GM23338 (cell line): Measurements from ENCODE around the gene DIPK1A. TPM values are rescaled to one million over a fixed set of nuclear protein-coding genes. Genes with fewer than 3 reads are reported as not detected.

ENCODE experiments used
- ATAC-seq: fragments of 200-7000 bp; cut with Tn5 transposase; 3 replicates; pipeline ENCODE4 v1.9.1; 2020
- DNase-seq: peaks from one replicate; pipeline ENCODE4 v3.0.0-alpha.2; 2015; ENCODE audit warnings: low spot score
- H2AFZ ChIP-seq: fragments of 200-600 bp; sonication (generic); 2 replicates; pipeline ENCODE4 v1.8.0; 2016; ENCODE audit warnings: antibody characterized with exemption, mild to moderate bottlenecking, moderate library complexity
- H3F3A ChIP-seq: fragments of 200-600 bp; sonication (generic); replicated peaks from 2 replicates; pipeline ENCODE4 v1.8.0; 2017; ENCODE audit warnings: antibody characterized with exemption, mixed run types, low read depth
- H3K27ac ChIP-seq: fragments of 200-600 bp; sonication (generic); 2 replicates; pipeline ENCODE4 v1.6.1; 2016; ENCODE audit warnings: low read depth
- H3K27me3 ChIP-seq: fragments of 200-600 bp; sonication (generic); 2 replicates; pipeline ENCODE4 v1.8.0; 2016; ENCODE audit warnings: mild to moderate bottlenecking, mixed run types, moderate library complexity; ENCODE audit not compliant: insufficient read depth
- H3K36me3 ChIP-seq: fragments of 200-600 bp; sonication (generic); 2 replicates; pipeline ENCODE4 v1.8.0; 2016; ENCODE audit warnings: mild to moderate bottlenecking; ENCODE audit not compliant: insufficient read depth
- H3K4me1 ChIP-seq: fragments of 200-600 bp; sonication (generic); 2 replicates; pipeline ENCODE4 v1.8.0; 2016; ENCODE audit warnings: mild to moderate bottlenecking, moderate library complexity; ENCODE audit not compliant: insufficient read depth
- H3K4me2 ChIP-seq: fragments of 200-600 bp; sonication (generic); 2 replicates; pipeline ENCODE4 v1.7.1; 2017; ENCODE audit warnings: mixed run types
- H3K4me3 ChIP-seq: fragments of 200-600 bp; sonication (generic); 2 replicates; pipeline ENCODE4 v1.6.1; 2016; ENCODE audit warnings: mixed run types
- H3K79me2 ChIP-seq: fragments of 200-600 bp; sonication (generic); replicated peaks from 2 replicates; pipeline ENCODE4 v1.8.0; 2017; ENCODE audit warnings: mild to moderate bottlenecking; ENCODE audit not compliant: insufficient read depth
- H3K9me2 ChIP-seq: fragments of 200-600 bp; sonication (generic); 2 replicates; pipeline ENCODE4 v1.8.0; 2017; ENCODE audit not compliant: insufficient read depth
- H4K20me1 ChIP-seq: fragments of 200-600 bp; sonication (generic); replicated peaks from 2 replicates; pipeline ENCODE4 v1.8.0; 2017; ENCODE audit warnings: mild to moderate bottlenecking; ENCODE audit not compliant: insufficient read depth
- H3K27ac Mint-ChIP-seq: 2 replicates; pipeline ENCODE4 v1.8.0; 2020; ENCODE audit warnings: inconsistent platforms, mild to moderate bottlenecking, moderate library complexity, mixed read lengths
- H3K27me3 Mint-ChIP-seq: 3 replicates; pipeline ENCODE4 v1.8.0; 2022; ENCODE audit warnings: low read depth, mild to moderate bottlenecking, moderate library complexity, mixed read lengths, inconsistent platforms; ENCODE audit not compliant: insufficient read depth, poor library complexity
- H3K36me3 Mint-ChIP-seq: 3 replicates; pipeline ENCODE4 v1.8.0; 2021; ENCODE audit warnings: low read depth, mild to moderate bottlenecking, inconsistent platforms, moderate library complexity, mixed read lengths
- H3K4me1 Mint-ChIP-seq: 3 replicates; pipeline ENCODE4 v1.8.0; 2020; ENCODE audit warnings: mild to moderate bottlenecking, inconsistent platforms, mixed read lengths
- H3K4me3 Mint-ChIP-seq: 3 replicates; pipeline ENCODE4 v1.8.0; 2021; ENCODE audit warnings: moderate library complexity, mild to moderate bottlenecking, inconsistent platforms, mixed read lengths
- H3K9me3 Mint-ChIP-seq: 3 replicates; pipeline ENCODE4 v1.8.0; 2020; ENCODE audit warnings: moderate library complexity, mild to moderate bottlenecking, inconsistent platforms, mixed read lengths
- CREB1 ChIP-seq: fragments of 250-450 bp; sonication (Bioruptor Pico); IDR thresholded peaks from 2 replicates; pipeline ENCODE4 v1.5.0; 2020; ENCODE audit warnings: low read depth, mild to moderate bottlenecking, moderate library complexity
- EZH2 ChIP-seq: fragments of 200-600 bp; sonication (generic); IDR thresholded peaks from one replicate; pipeline ENCODE4 v1.8.0; 2017; ENCODE audit warnings: antibody characterized with exemption, mild to moderate bottlenecking, low read depth; ENCODE audit not compliant: unreplicated experiment
- EZH2phosphoT487 ChIP-seq: fragments of 200-600 bp; sonication (generic); IDR thresholded peaks from one replicate; pipeline ENCODE4 v1.8.1; 2018; ENCODE audit warnings: antibody characterized with exemption; ENCODE audit not compliant: unreplicated experiment
- JUNB ChIP-seq: IDR thresholded peaks from one replicate; pipeline ENCODE4 v1.6.1; 2016; ENCODE audit warnings: antibody characterized with exemption; ENCODE audit not compliant: unreplicated experiment
- NANOG ChIP-seq: IDR thresholded peaks from 2 replicates; pipeline ENCODE4 v1.6.1; 2016; ENCODE audit warnings: antibody characterized with exemption, borderline replicate concordance
- POLR2AphosphoS5 ChIP-seq: IDR thresholded peaks from 2 replicates; pipeline ENCODE4 v1.6.1; 2016; ENCODE audit warnings: antibody characterized with exemption, low read depth
- STAT1 ChIP-seq: IDR thresholded peaks from one replicate; pipeline ENCODE4 v1.6.1; 2016; ENCODE audit warnings: antibody characterized with exemption; ENCODE audit not compliant: unreplicated experiment
- ZNF114 ChIP-seq: fragments of 250-450 bp; sonication (Bioruptor Pico); IDR thresholded peaks from 2 replicates; pipeline ENCODE4 v1.5.0; 2020; ENCODE audit warnings: mild to moderate bottlenecking, moderate library complexity
- ZNF331 ChIP-seq: fragments of 250-450 bp; sonication (Bioruptor Pico); IDR thresholded peaks from 2 replicates; pipeline ENCODE4 v1.5.0; 2020; ENCODE audit warnings: low read depth, mild to moderate bottlenecking, moderate library complexity
- polyA plus RNA-seq: library from polyadenylated mRNA; unstranded; fragments of >200 nt; fragmentation: Nextera tagmentation; extraction: Ambion mirVana; gene quantifications from 2 replicates; pipeline ENCODE4 v1.2.1, GENCODE V29; 2016
- total RNA-seq: library from RNA; depleted of rRNA; stranded (reverse); fragments of >200 nt; shearing (Covaris generic); gene quantifications from 2 replicates; pipeline ENCODE4 v1.2.3, GENCODE V29; 2014
- TF ChIP-seq, protein P1 (sequence below): IDR thresholded peaks from 2 replicates; pipeline ENCODE4 v1.6.1; 2016; ENCODE audit warnings: antibody characterized with exemption
- TF ChIP-seq, protein P2 (sequence below): IDR thresholded peaks from one replicate; pipeline ENCODE4 v1.6.1; 2018; ENCODE audit warnings: antibody characterized with exemption; ENCODE audit not compliant: unreplicated experiment
- TF ChIP-seq, protein P3 (sequence below): fragments of 250-450 bp; sonication (Bioruptor Pico); IDR thresholded peaks from 2 replicates; pipeline ENCODE4 v1.5.0; 2020; ENCODE audit warnings: mild to moderate bottlenecking, moderate library complexity
- TF ChIP-seq, protein P4 (sequence below), 2 experiments: fragments of 200-600 bp in 1 of 2; sonication (generic) in 1 of 2; conservative IDR thresholded peaks; 2 replicates each; pipeline versions ENCODE4 v1.5.1 to v1.6.1; 2016 to 2017; ENCODE audit warnings: antibody characterized with exemption in 2 of 2, low read depth in 2 of 2, mild to moderate bottlenecking in 2 of 2, moderate library complexity in 1 of 2

The DIPK1A gene
- total and polyA plus RNA-seq, 2 experiments from 2014 or later = 4.8 to 6.1 TPM

DNA sequence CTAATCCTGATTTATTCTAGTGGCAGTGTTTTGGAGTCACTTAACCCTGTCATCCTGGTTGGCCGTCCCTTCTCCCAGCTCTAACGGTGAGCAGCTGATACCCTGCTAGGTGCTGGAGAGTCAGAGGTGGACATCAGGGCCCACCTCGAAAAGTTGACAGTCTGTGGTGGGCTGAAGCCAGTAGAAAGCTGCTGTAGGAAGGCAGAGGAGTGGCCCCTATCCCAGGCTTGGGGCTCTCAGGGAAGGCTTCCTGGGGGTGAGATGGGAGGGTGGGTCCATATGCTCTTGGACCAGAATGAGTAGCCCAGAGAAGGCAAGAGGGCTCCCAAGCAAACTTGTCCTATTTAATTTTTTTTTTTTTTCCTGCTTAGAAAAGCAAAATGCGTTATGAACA is 129.9 kb downstream of the DIPK1A start:
- H3K27me3 ChIP-seq = no peaks in the 10 kb centered on the region
- peaks cover 24% of the 10 kb centered on the region for H3K4me1 Mint-ChIP-seq
- H3K9me3 Mint-ChIP-seq = no peaks in the 10 kb centered on the region
- peak overlapping the region; percentile 88; the same call in 1 of the 2 replicates for H3K4me3 ChIP-seq
- peak; percentile 46 for ATAC-seq
- H2AFZ ChIP-seq = peak overlapping the region; percentile 85
- DNase-seq = peak; percentile 26
- H3K79me2 ChIP-seq = peaks cover 45% of the 10 kb centered on the region
- peaks cover 24% of the 10 kb centered on the region for H3K27me3 Mint-ChIP-seq
- H3K4me1 ChIP-seq = peaks cover 22% of the 10 kb centered on the region
- peaks cover 32% of the 10 kb centered on the region for H4K20me1 ChIP-seq
- H3K27ac ChIP-seq = no peak overlapping the region
- H3K36me3 ChIP-seq = peaks cover 39% of the 10 kb centered on the region
- H3K4me3 Mint-ChIP-seq = peak overlapping the region; percentile 98
- peak overlapping the region; percentile 56; the same call in 1 of the 2 replicates for H3K27ac Mint-ChIP-seq
- H3K9me2 ChIP-seq = no peaks in the 10 kb centered on the region
- TF ChIP-seq NANOG = no peak
- no peak for TF ChIP-seq JUNB
- no peak for TF ChIP-seq ZNF114 (CRISPR knock-in tag)
- no peak for TF ChIP-seq POLR2AphosphoS5
- TF ChIP-seq ZNF331 (CRISPR knock-in tag) = no peak
- no peak for TF ChIP-seq CREB1
- no peak for TF ChIP-seq EZH2
- TF ChIP-seq, protein P1, sequence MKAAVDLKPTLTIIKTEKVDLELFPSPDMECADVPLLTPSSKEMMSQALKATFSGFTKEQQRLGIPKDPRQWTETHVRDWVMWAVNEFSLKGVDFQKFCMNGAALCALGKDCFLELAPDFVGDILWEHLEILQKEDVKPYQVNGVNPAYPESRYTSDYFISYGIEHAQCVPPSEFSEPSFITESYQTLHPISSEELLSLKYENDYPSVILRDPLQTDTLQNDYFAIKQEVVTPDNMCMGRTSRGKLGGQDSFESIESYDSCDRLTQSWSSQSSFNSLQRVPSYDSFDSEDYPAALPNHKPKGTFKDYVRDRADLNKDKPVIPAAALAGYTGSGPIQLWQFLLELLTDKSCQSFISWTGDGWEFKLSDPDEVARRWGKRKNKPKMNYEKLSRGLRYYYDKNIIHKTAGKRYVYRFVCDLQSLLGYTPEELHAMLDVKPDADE = no peak
- TF ChIP-seq, protein P2, sequence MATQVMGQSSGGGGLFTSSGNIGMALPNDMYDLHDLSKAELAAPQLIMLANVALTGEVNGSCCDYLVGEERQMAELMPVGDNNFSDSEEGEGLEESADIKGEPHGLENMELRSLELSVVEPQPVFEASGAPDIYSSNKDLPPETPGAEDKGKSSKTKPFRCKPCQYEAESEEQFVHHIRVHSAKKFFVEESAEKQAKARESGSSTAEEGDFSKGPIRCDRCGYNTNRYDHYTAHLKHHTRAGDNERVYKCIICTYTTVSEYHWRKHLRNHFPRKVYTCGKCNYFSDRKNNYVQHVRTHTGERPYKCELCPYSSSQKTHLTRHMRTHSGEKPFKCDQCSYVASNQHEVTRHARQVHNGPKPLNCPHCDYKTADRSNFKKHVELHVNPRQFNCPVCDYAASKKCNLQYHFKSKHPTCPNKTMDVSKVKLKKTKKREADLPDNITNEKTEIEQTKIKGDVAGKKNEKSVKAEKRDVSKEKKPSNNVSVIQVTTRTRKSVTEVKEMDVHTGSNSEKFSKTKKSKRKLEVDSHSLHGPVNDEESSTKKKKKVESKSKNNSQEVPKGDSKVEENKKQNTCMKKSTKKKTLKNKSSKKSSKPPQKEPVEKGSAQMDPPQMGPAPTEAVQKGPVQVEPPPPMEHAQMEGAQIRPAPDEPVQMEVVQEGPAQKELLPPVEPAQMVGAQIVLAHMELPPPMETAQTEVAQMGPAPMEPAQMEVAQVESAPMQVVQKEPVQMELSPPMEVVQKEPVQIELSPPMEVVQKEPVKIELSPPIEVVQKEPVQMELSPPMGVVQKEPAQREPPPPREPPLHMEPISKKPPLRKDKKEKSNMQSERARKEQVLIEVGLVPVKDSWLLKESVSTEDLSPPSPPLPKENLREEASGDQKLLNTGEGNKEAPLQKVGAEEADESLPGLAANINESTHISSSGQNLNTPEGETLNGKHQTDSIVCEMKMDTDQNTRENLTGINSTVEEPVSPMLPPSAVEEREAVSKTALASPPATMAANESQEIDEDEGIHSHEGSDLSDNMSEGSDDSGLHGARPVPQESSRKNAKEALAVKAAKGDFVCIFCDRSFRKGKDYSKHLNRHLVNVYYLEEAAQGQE = no peak
- TF ChIP-seq STAT1 = no peak
- TF ChIP-seq EZH2phosphoT487 = no peak
- TF ChIP-seq, protein P3, sequence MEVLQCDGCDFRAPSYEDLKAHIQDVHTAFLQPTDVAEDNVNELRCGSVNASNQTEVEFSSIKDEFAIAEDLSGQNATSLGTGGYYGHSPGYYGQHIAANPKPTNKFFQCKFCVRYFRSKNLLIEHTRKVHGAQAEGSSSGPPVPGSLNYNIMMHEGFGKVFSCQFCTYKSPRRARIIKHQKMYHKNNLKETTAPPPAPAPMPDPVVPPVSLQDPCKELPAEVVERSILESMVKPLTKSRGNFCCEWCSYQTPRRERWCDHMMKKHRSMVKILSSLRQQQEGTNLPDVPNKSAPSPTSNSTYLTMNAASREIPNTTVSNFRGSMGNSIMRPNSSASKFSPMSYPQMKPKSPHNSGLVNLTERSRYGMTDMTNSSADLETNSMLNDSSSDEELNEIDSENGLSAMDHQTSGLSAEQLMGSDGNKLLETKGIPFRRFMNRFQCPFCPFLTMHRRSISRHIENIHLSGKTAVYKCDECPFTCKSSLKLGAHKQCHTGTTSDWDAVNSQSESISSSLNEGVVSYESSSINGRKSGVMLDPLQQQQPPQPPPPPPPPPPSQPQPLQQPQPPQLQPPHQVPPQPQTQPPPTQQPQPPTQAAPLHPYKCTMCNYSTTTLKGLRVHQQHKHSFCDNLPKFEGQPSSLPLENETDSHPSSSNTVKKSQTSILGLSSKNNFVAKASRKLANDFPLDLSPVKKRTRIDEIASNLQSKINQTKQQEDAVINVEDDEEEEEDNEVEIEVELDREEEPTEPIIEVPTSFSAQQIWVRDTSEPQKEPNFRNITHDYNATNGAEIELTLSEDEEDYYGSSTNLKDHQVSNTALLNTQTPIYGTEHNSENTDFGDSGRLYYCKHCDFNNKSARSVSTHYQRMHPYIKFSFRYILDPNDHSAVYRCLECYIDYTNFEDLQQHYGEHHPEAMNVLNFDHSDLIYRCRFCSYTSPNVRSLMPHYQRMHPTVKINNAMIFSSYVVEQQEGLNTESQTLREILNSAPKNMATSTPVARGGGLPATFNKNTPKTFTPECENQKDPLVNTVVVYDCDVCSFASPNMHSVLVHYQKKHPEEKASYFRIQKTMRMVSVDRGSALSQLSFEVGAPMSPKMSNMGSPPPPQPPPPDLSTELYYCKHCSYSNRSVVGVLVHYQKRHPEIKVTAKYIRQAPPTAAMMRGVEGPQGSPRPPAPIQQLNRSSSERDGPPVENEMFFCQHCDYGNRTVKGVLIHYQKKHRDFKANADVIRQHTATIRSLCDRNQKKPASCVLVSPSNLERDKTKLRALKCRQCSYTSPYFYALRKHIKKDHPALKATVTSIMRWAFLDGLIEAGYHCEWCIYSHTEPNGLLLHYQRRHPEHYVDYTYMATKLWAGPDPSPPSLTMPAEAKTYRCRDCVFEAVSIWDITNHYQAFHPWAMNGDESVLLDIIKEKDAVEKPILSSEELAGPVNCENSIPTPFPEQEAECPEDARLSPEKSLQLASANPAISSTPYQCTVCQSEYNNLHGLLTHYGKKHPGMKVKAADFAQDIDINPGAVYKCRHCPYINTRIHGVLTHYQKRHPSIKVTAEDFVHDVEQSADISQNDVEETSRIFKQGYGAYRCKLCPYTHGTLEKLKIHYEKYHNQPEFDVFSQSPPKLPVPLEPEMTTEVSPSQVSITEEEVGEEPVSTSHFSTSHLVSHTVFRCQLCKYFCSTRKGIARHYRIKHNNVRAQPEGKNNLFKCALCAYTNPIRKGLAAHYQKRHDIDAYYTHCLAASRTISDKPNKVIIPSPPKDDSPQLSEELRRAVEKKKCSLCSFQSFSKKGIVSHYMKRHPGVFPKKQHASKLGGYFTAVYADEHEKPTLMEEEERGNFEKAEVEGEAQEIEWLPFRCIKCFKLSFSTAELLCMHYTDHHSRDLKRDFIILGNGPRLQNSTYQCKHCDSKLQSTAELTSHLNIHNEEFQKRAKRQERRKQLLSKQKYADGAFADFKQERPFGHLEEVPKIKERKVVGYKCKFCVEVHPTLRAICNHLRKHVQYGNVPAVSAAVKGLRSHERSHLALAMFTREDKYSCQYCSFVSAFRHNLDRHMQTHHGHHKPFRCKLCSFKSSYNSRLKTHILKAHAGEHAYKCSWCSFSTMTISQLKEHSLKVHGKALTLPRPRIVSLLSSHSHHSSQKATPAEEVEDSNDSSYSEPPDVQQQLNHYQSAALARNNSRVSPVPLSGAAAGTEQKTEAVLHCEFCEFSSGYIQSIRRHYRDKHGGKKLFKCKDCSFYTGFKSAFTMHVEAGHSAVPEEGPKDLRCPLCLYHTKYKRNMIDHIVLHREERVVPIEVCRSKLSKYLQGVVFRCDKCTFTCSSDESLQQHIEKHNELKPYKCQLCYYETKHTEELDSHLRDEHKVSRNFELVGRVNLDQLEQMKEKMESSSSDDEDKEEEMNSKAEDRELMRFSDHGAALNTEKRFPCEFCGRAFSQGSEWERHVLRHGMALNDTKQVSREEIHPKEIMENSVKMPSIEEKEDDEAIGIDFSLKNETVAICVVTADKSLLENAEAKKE (CRISPR knock-in tag) = no peak
- TF ChIP-seq, protein P4, sequence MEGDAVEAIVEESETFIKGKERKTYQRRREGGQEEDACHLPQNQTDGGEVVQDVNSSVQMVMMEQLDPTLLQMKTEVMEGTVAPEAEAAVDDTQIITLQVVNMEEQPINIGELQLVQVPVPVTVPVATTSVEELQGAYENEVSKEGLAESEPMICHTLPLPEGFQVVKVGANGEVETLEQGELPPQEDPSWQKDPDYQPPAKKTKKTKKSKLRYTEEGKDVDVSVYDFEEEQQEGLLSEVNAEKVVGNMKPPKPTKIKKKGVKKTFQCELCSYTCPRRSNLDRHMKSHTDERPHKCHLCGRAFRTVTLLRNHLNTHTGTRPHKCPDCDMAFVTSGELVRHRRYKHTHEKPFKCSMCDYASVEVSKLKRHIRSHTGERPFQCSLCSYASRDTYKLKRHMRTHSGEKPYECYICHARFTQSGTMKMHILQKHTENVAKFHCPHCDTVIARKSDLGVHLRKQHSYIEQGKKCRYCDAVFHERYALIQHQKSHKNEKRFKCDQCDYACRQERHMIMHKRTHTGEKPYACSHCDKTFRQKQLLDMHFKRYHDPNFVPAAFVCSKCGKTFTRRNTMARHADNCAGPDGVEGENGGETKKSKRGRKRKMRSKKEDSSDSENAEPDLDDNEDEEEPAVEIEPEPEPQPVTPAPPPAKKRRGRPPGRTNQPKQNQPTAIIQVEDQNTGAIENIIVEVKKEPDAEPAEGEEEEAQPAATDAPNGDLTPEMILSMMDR (conservative IDR thresholded peaks at IDR 0.05; ENCODE audit: low read depth in 2 of 2) = no peak
- H3F3A ChIP-seq = peaks cover 18% of the 10 kb centered on the region; the same call in 1 of the 2 replicates
- peaks cover 45% of the 10 kb centered on the region for H3K36me3 Mint-ChIP-seq
- peak overlapping the region; percentile 47; the same call in 1 of the 2 replicates for H3K4me2 ChIP-seq
